ENCODE measurements around the gene NCBP2.
"Not testable (repeated sequence)": the region's sequence is repeated elsewhere in the genome, so short reads cannot be mapped to it uniquely, and the experiment has no call there.

NCBP2 gene

GRCh38 chr3:196967412-196968232 lies 25.3 kb upstream of the NCBP2 start:
- no peak for DNase-seq

DNA sequence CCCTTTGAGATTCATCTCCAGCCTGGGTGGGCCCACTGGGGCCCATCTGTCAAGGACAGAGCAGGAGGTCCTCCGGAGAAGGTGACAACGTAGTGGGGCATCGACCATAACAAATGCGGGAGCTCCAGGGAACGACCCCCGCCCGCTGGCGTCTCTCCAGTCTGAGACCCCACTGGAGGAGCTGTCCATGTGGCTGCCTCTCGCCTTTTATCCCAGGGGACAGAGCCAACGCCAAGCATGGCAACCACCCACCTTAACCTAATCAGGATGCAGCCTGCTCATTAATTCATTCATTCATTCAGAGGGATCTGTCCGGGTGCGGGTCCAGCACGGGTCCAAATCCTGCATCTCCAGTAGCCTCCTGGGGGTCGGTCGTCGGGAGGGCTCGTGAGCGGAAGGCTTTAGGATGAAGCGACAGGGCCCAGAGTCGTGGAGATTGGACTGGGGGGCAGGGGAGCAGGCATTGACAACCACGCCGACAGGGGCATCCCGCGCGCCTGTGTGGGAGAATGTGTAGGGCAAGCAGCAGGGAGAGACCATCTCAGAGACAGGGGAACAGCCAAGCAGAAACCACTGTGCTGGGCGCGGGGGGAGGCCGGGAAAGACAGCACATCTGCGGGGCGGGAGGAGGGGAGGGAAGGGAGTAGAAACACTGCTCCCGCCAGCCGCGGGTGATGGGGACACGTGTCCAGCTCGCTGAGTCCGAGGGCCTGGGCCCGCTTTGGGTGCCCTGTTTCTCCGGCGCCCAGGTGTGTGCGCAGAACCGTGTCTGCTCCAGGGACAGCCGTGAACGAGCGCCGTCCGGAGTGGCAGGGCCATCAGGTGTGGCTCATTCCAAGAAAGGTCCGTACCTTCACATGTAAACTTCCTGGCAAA lies 24.4 kb upstream of the NCBP2 start:
- DNase-seq: no peak

DNA sequence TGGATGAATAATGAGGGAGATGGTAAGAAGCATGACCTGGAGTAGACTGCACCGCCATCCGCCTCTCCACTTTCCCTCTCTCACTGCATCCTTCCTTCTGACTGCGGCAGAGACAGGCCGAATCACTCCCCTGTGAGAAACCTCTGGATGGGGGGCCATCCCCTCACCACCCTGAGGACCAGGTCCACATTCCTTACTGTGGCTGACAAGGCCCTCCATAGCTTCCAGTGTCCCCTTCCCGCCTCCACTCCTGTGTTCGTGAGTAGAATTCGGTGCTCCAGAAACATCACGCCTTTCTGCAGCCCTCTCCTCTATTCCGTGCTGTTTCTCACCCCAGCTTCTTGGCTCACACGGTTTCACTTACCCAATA lies 23.5 kb upstream of the NCBP2 start:
- DNase-seq: no peak

DNA sequence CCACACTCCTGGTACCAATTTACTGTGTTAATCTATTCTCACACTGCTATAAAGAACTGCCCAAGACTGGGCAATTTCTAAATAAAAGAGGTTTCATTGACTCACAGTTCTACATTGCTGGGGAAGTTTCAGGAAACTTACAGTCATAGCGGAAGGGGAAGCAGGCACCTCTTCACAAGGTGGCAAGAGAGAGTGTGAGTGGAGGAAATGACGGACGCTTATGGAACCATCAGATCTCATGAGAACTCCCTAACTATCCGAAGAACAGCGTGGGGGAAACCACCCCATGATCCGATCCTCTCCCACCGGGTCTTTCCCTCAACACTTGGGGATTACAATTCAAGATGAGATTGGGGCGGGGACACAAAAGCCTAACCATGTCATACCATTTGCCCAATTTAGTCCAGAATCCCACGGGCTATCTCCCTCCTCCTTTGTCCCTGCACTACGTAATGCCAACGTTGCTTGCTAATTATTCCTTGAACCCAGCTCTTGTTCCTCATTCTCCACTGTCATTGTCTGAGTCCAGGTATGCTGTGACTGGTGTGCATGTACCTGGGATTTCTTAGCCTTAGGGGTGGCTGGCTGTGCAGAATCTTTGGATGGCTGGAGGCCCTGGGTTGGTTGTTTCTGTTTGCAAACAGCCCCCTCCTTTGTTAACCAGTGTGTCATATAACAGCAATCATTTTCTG lies 22.9 kb upstream of the NCBP2 start:
- DNase-seq: no peak

DNA sequence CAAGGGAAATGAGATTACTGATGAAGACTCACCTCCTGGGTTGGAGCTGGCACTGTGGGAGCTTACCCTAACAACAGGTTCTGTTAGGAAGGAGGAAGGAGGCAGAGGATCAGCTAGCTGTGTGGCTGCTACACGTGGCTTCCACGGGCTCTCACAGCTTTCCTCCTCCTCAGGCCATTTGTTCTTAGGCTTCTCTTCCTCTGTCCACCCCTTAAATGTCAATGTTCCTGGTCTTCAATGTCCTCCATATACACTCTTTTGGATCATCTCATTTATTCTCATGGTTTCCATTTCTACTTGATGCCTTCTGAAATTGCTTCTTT lies 21.3 kb upstream of the NCBP2 start:
- no peak for DNase-seq

- DNase-seq: no peak
Observed at GRCh38 chr3:196962930-196963630, 20.8 kb upstream of the NCBP2 start.

DNA sequence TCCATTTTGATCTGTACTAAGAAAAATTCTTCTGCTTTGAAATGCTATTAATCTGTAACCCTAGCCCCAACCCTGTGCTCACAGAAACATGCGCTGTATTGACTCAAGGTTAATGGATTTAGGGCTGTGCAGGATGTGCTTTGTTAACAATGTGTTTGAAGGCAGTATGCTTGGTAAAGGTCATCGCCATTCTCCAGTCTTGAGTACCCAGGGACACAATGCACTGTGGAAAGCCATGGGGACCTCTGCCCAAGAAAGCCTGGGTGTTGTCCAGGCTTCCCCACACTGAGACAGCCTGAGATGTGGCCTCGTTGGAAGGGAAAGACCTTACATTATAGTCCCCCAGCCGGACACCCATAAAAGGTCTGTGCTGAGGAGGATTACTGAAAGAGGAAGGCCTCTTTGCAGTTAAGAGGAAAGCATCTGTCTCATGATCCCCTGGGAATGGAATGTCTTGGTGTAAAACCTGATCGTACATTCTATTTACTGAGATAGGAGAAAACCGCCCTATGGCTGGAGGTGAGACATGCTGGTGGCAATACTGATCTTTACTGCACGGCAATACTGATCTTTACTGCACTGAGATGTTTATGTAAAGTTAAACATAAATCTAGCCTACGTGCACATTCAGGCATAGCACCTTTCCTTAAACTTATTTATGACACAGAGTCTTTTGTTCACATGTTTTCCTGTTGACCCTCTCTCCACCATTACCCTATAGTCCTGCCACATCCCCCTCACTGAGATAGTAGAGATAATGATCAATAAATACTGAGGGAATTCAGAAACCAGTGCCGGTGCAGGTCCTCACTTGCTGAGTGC lies 20.0 kb upstream of the NCBP2 start:
- no peak for DNase-seq

GRCh38 chr3:196954832-196955231 lies 12.5 kb upstream of the NCBP2 start:
- no peak for DNase-seq

DNA sequence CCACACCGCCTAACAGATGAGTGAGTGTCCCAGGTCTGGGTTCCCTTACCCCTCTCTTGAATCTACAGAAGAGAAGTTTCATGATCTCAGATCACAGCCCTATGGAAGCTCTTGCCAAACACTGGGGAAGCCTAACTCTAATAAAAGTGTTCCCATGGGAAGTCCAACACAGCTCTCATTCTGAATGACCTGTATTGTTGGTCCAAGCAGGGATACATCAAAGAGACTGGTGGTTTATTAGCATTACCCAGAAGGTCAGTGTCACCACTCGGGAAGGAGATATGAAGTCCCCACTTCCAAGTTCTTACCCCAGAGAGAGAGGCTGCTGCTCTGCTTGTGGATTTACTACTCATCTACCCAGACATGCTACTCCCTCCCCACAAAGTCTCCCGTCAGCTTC lies 9.0 kb upstream of the NCBP2 start:
- no peak for DNase-seq

DNA sequence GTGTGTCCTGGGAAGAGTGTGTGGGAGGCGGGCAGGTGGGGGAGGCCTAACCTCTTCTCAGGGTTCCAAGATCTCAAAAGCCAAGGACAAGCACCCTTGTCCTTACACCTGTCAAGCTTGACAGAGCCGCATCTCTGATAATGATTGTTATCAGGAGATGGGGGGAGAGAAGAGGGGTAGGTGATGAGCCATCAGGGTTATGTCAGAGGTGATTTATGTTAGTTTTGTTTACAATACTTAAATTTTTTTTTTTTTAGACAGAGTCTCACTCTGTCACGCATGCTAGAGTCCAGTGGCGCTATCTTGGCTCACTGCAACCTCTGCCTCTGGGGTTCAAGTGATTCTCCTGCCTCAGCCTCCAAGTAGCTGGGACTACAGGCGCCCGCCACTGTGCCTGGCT lies 7.4 kb upstream of the NCBP2 start:
- no peak for DNase-seq

DNA sequence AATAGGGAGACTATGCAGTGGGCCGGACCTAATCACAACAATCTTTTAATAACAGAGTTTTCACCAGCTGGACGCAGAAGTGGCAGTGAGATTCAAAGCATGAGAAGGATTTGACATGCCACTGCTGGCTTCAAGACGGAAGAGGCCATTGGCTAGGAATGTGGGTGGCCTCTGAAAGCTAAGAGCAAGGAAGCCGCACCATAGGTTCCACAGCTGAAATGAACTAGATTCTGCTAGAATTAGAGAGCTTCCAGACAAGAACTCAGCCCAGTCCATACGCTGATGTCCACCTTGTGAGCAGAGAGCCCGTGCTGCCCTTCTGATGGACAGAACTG lies 6.9 kb upstream of the NCBP2 start:
- no peak for DNase-seq

DNA sequence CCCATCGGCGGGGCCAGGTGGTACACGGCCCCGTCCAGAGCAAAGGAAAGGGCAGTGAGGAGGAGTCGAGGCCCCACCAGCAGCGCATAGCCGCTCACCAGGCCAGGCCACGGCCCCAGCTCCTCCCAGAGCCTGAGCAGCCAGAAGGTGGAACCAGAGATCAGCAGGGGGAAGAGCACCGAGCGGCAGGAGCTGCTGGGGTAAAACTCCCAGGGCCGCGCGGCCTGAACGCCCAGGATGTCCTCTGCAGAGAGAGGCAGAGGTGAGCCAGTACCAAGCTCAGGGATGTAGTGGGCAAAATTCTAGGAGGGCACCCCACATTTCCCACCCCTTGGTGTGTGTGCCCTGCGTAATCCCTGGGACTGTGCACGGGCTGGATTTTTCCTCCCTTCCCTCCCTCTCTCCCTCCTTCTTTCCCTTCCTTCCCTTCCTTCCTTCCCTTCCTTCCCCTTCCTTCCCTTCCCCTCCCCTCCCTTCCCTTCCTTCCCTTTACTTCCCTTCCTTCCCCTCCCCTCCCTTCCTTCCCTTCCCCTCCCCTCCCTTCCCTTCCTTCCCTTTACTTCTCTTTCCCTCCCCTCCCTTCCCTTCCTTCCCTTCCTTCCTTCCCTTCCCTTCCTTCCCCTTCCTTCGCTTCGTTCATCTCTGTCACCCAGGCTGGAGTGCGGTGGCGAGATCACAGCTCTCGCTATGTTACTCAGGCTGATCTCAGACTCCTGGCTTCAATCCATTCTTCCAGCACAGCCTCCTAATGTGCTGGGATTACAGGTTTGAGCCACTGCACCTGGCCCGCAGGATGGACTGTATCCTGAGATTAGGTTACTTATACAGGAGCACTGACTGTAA lies 6.3 kb upstream of the NCBP2 start:
- DNase-seq: no peak

DNA sequence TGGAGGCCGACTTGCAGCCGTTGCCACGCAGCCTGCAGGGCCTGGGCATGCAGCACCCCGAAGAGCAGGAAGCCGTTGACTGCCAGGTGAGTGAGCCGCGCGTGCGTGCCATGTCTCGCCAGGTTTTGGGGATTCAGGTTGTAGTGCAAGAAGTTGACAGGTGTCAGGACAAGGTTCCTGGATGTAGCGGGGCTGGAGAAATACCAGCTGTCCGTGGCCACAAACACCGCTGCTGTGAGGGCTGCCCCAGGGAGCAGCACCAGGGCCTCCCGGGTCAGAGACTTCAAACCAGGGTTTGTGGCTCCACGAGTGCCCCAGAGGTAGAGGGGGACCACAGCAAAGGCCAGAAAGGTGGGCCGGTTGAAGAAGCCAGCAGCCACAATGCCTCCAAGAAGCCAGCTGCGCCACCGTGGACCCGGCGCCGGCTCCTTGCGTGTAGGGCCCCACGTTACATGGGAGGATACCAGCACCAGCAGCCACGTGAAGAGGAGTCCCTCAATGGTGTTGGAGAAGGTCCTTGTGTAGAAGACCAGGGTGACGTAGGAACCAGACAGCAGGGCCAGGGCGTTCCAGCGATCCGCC lies 5.6 kb upstream of the NCBP2 start:
- DNase-seq: no peak

- DNase-seq: no peak
Observed at GRCh38 chr3:196947136-196947859, 5.0 kb upstream of the NCBP2 start.

GRCh38 chr3:196944037-196944790 lies 1.9 kb upstream of the NCBP2 start:
- not testable (repeated sequence) for DNase-seq

DNA sequence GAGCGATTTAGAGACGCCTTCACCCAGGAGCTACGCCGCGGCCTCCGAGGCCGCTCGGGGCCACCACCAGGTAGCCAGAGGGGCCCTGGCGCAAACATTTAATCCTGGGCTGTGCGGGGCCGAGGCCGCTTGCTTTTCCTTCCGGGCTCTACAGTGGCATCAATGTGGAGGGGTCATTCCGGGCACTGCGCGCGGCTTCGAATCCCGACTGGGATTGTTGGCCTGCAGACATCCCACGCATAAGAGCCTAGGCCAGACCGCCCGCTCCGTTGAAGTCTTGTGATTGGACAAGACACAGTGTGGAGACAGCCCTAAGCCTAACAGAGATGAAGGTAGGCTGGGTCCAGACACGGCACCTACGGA lies 568 bp upstream of the NCBP2 start:
- DNase-seq: no peak

DNA sequence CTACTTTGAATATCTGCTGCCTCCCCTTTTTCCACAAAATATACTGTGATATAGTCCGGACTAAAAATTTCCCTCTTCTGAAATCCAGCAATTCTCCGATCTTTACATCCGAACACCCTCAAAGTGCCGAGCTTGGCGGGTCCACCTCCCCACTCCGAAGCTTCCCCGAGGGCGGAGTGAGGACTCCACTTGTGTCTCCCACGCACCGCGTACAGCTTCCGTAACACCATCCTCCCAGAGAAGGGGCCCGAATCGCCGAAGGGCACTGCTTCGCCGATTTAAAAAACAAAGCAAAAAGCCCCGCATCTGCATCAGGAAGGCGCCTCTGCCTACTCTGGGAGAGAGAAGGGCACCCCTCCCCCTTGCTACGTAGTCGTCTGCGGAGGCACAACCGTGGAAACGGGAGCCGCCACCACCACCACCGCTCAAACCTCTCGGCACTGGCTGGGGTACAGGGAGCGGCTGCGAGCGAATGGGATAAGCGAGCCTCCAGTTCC lies 551 bp downstream of the NCBP2 start:
- peak; percentile 54 for DNase-seq

DNA sequence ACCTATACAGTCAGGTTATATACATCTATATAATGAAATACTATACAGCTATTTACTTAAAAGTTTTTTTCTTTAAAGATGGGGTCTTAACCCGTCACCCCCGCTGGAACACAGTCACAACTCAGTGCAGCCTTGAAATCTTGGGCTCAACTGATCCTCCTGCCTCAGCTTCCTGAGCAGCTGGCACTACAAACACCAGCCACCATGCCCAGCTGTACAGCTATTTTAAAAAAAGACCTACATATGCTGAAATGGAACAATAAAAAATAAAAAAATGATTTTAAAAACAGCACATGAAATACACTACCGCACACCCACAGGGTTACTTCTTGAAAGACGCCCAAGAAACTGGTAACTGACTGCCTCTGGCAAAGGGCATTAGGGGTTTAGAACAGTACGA lies 3.8 kb downstream of the NCBP2 start:
- no peak for DNase-seq

GRCh38 chr3:196938124-196938523 lies 4.2 kb downstream of the NCBP2 start:
- DNase-seq: no peak
